Body of pancreas (tissue), 4 donors: Measurements from ENCODE around the gene CLASP1. TPM values are rescaled to one million over a fixed set of nuclear protein-coding genes. Genes with fewer than 3 reads are reported as not detected.
A peak's percentile ranks its signal among the peaks of the same experiment; 100 is the strongest.

ENCODE experiments used
- ATAC-seq: fragments of 150-250 bp; one replicate; pipeline ENCODE4 v1.9.1; 2016
- DNase-seq, 4 donors: peaks; one replicate each; pipeline ENCODE4 v3.0.0-alpha.2; 2019
- H3K27ac ChIP-seq, 4 donors: fragments of 200-600 bp; sonication (generic); 1 replicate in 3 of 4; 2 replicates in 1 of 4; pipeline versions ENCODE4 v1.5.1 to v1.6.1; 2016 to 2019; ENCODE audit warnings: mild to moderate bottlenecking in 1 of 4, mixed read lengths in 1 of 4, moderate library complexity in 1 of 4
- H3K27me3 ChIP-seq, 2 donors: fragments of 200-600 bp; sonication (generic); one replicate each; pipeline ENCODE4 v1.6.0; 2016; ENCODE audit warnings: mild to moderate bottlenecking in 1 of 2
- H3K36me3 ChIP-seq, 2 donors: fragments of 200-600 bp; sonication (generic); replicated peaks in 1 of 2; 2 replicates each; pipeline ENCODE4 v1.5.1; 2016; ENCODE audit warnings: low read depth in 2 of 2; ENCODE audit not compliant: insufficient read depth in 1 of 2
- H3K4me1 ChIP-seq: fragments of 200-600 bp; sonication (generic); one replicate; pipeline ENCODE4 v1.6.0; 2016
- H3K4me3 ChIP-seq, 2 donors: fragments of 200-600 bp; sonication (generic); 1 replicate in 1 of 2; 2 replicates in 1 of 2; pipeline ENCODE4 v1.5.1; 2016 to 2019
- H3K9me3 ChIP-seq, 3 donors: fragments of 200-600 bp; sonication (generic); 1 replicate in 2 of 3; 2 replicates in 1 of 3; pipeline ENCODE4 v1.5.1; 2016
- POLR2A ChIP-seq, 3 donors: fragments of 450-650 bp; IDR thresholded peaks; one replicate each; pipeline ENCODE4 v1.6.1; 2016; ENCODE audit warnings: antibody characterized with exemption in 3 of 3, mild to moderate bottlenecking in 2 of 3
- WGBS, 2 donors: methylation state at CpG; one replicate each; pipeline ENCODE4 v1.1.5; 2017; 5-methylcytosine and 5-hydroxymethylcytosine counted together
- intact Hi-C: fragments of 100-400 bp; cut with DNase I; formaldehyde crosslinking; loops from one replicate; pipeline ENCODE4 v1.15.1; 2023
- total RNA-seq, 2 donors: library from RNA; depleted of rRNA; stranded (reverse); fragments of >200 nt; gene quantifications; one replicate each; pipeline ENCODE4 v1.1.0, GENCODE V29; 2016
- TF ChIP-seq, protein P1 (sequence below), 7 experiments: fragments of 450-650 bp in 4 of 7; fragments of 200-600 bp in 3 of 7; sonication (generic) in 3 of 7; IDR thresholded peaks; one replicate each; pipeline ENCODE4 v1.5.1; 2016 to 2019; ENCODE audit warnings: antibody characterized with exemption in 7 of 7

Gene CLASP1
- total RNA-seq, 2 donors from 2014 or later = 28.5 to 44.2 TPM

DNA sequence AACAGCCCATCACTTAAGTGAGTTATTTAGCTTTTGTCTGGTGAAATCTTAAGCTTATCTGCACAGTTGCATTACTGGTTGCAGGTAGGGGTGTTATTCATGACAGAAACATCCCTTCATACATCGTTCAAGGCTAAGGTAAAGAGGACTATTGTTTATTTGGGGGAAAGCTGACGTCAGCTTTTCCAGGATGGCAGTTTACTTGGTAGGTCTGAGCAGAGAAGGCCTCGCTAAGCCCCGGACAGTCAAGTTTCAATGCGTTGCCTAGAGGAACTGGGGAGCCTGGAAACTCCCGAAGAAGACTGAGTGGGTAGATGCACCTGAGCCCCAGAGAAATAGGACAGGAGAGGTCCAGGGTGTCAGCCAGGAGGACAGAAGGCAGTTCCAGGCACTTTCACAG is 116.4 kb downstream of the CLASP1 start:
- Histone ChIP-seq H3K36me3 (no peaks in the 10 kb centered on the region), H3K4me1 (peaks cover 35% of the 10 kb centered on the region), H3K9me3 (no peaks in the 10 kb centered on the region), H3K27me3 (no peaks in the 10 kb centered on the region), H3K4me3 (no peak overlapping the region), H3K27ac (peak overlapping the region in 3 of 4 donors; percentile 0 to 98 (median 54))
- TF ChIP-seq POLR2A (IDR thresholded peaks at IDR 0.05) = no peak
- TF ChIP-seq, protein P1, sequence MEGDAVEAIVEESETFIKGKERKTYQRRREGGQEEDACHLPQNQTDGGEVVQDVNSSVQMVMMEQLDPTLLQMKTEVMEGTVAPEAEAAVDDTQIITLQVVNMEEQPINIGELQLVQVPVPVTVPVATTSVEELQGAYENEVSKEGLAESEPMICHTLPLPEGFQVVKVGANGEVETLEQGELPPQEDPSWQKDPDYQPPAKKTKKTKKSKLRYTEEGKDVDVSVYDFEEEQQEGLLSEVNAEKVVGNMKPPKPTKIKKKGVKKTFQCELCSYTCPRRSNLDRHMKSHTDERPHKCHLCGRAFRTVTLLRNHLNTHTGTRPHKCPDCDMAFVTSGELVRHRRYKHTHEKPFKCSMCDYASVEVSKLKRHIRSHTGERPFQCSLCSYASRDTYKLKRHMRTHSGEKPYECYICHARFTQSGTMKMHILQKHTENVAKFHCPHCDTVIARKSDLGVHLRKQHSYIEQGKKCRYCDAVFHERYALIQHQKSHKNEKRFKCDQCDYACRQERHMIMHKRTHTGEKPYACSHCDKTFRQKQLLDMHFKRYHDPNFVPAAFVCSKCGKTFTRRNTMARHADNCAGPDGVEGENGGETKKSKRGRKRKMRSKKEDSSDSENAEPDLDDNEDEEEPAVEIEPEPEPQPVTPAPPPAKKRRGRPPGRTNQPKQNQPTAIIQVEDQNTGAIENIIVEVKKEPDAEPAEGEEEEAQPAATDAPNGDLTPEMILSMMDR (IDR thresholded peaks at IDR 0.05) = no peak
- ATAC-seq = no peak
- WGBS, 2 donors = 21 to 39% methylated on average over 6 of the region's 6 CpGs
- intact Hi-C loops = no loop called here
- DNase-seq = peak in 2 of 4 donors; percentile 24 to 32

DNA sequence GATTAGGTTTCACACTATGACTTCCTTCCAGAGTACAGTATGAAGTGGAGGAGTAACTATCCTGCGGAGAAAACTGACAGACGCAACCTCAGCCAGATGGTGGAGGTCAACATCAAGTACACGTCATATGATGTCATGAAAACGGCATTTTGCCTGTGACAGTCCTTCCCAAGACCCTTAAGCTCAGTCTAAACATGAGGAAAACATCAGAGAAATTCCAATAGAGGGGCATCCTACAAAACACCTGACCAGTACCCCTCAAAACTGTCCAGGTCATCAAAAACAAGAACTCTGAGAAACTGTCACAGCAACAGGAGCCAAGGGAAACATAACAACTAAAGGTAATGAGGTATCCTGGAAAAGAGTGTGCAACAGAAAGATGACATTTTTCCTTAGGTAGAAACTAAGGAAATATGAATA is 116.9 kb downstream of the CLASP1 start:
- Histone ChIP-seq H3K27me3 (no peaks in the 10 kb centered on the region), H3K36me3 (peaks cover 0 to under 1% of the 10 kb centered on the region in 2 donors), H3K9me3 (no peaks in the 10 kb centered on the region), H3K4me1 (peaks cover 38% of the 10 kb centered on the region), H3K4me3 (no peak overlapping the region), H3K27ac (peak overlapping the region in 3 of 4 donors; percentile 54 to 98 (median 98))
- intact Hi-C loops = no loop called here
- ATAC-seq = no peak
- no peak for TF ChIP-seq POLR2A (IDR thresholded peaks at IDR 0.05)
- TF ChIP-seq, protein P1 (IDR thresholded peaks at IDR 0.05) = no peak
- WGBS, 2 donors = 28 to 48% methylated on average over 4 of the region's 4 CpGs
- DNase-seq = peak in 1 of 4 donors; percentile 11

DNA sequence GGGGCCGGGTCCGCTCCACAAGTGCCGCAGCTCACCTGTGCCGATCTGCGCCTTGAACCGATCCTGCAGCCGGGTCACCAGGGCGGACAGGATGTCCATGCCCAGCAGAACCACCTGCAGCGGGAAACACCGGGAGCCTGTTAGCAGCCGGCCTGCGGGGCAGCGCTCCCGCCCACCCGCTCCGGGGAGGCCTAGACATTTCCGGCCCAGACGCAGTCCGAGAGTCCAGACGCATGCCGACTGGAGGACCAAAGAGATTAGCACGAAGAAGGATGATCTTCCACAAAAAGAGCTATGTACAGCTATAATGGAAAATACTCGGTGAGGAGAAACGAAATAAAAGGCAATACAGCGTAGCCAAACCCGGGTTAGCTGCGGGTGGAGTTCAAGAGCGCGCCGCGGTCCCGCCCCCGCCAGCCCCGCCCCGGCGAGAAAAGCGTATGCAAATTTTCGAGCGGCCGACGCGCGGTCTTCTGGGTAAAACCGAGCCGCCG is 119.0 kb downstream of the CLASP1 start:
- Histone ChIP-seq H3K4me1 (peaks cover 44% of the 10 kb centered on the region), H3K27me3 (no peaks in the 10 kb centered on the region), H3K9me3 (no peaks in the 10 kb centered on the region), H3K27ac (peak overlapping the region; percentile 97 to 99 (median 98)), H3K4me3 (peak overlapping the region; percentile 54 to 79), H3K36me3 (peaks cover 0 to 5% of the 10 kb centered on the region in 2 donors)
- intact Hi-C loops = no loop called here
- ATAC-seq (peak; percentile 80), DNase-seq (peak; percentile 81 to 85 (median 82))
- WGBS, 2 donors = 0% methylated on average over 31 to 46 of the region's 46 CpGs
- no peak for TF ChIP-seq POLR2A (IDR thresholded peaks at IDR 0.05)
- TF ChIP-seq, protein P1 (IDR thresholded peaks at IDR 0.05) = no peak

DNA sequence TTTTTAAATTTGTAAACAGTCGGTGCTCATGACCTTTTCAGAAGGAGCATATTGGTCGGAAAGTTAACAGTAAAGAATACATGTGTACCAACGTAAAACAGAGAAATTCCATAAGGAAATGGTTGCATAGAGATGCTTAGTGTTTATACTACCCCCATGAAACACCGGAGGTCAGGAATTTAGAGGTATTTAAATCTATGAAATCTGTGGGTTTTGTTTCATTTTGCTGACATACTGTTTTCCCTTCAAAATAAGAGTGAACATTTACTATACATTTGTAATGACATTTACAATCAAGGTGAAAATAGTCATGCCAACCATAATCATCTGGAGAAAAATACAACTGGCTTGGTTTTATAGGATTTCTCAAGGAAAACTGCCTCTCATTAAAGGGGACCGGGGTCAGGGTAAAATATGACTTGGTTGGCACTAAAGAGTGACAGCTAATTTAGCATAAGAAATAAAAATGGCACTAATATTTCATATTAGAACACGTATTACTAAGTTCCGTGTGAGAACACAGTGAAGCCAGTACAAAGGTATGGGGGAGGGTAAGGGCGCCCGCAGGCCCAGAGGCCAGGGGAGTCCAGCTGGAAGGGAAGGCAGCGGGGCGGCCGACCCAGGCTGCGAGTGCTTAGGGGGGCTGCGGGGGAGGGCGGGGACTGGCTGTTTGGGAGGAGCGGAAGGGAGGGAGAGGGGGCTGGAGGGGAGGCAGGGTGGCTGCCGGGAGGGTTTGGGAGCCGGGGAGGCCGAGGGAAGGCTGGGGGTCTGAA is 119.6 kb downstream of the CLASP1 start:
- 4 to 9% methylated on average over 13 to 17 of the region's 19 CpGs for WGBS, 2 donors
- no peaks in the 10 kb centered on the region for H3K27me3 ChIP-seq
- intact Hi-C loops = loop anchor here (10.0 kb wide), 2 partner anchors 125 to 195 kb away; no protein-coding TSS in a partner anchor
- peaks cover 44% of the 10 kb centered on the region for H3K4me1 ChIP-seq
- peak overlapping the region; percentile 54 to 79 for H3K4me3 ChIP-seq
- H3K27ac ChIP-seq = peak overlapping the region; percentile 97 to 99 (median 98)
- no peaks in the 10 kb centered on the region for H3K9me3 ChIP-seq
- peak; percentile 58 to 75 (median 66) for DNase-seq
- no peak for TF ChIP-seq POLR2A (IDR thresholded peaks at IDR 0.05)
- TF ChIP-seq, protein P1 (IDR thresholded peaks at IDR 0.05) = no peak
- ATAC-seq = peak; percentile 24
- peaks cover 0 to 5% of the 10 kb centered on the region in 2 donors for H3K36me3 ChIP-seq
